Right lobe of liver (tissue), 6 donors: Measurements from ENCODE around the gene EPHX1. TPM values are rescaled to one million over a fixed set of nuclear protein-coding genes. Genes with fewer than 3 reads are reported as not detected.

Experiments used
- ATAC-seq, 4 donors: fragments of 200-7000 bp; cut with Tn5 transposase; one replicate each; pipeline ENCODE4 v1.9.1; 2020; ENCODE audit warnings: mild to moderate bottlenecking in 4 of 4, moderate library complexity in 4 of 4
- DNase-seq, 3 donors: peaks; one replicate each; pipeline ENCODE4 v3.0.0-alpha.2; 2020
- H3K27ac ChIP-seq, 3 donors: fragments of 200-600 bp; one replicate each; pipeline ENCODE4 v1.8.0; 2022
- H3K27me3 ChIP-seq, 2 donors: fragments of 200-600 bp; one replicate each; pipeline ENCODE4 v1.8.0; 2022
- H3K36me3 ChIP-seq, 4 donors: fragments of 200-600 bp; sonication (generic) in 1 of 4; one replicate each; pipeline versions ENCODE4 v1.5.1 to v1.8.0; 2017 to 2022; ENCODE audit warnings: control low read depth in 1 of 4
- H3K4me1 ChIP-seq, 4 donors: fragments of 200-600 bp; sonication (generic) in 1 of 4; one replicate each; pipeline versions ENCODE4 v1.5.1 to v1.8.0; 2017 to 2022; ENCODE audit warnings: control low read depth in 1 of 4
- H3K4me3 ChIP-seq, 3 donors: fragments of 200-600 bp; one replicate each; pipeline ENCODE4 v1.8.0; 2022
- H3K9me3 ChIP-seq, 4 donors: fragments of 200-600 bp; sonication (generic) in 1 of 4; one replicate each; pipeline versions ENCODE4 v1.5.1 to v1.8.0; 2017 to 2022; ENCODE audit warnings: control low read depth in 1 of 4
- CTCF ChIP-seq, 4 donors: fragments of 200-600 bp in 3 of 4; fragments of 450-650 bp in 1 of 4; IDR thresholded peaks; one replicate each; pipeline versions ENCODE4 v1.5.1 to v1.8.0; 2016 to 2022; ENCODE audit warnings: antibody characterized with exemption in 4 of 4, mild to moderate bottlenecking in 2 of 4
- POLR2A ChIP-seq: fragments of 450-650 bp; IDR thresholded peaks from one replicate; pipeline ENCODE4 v1.6.1; 2017; ENCODE audit warnings: antibody characterized with exemption, mild to moderate bottlenecking
- WGBS: methylation state at CpG from one replicate; pipeline ENCODE4 v1.1.6; 2018; ENCODE audit warnings: low coverage, low lambda C conversion rate; ENCODE audit not compliant: insufficient coverage; ENCODE audit errors: missing lambda C conversion rate; 5-methylcytosine and 5-hydroxymethylcytosine counted together
- intact Hi-C, 2 donors: fragments of 100-400 bp; cut with DNase I; formaldehyde crosslinking; loops; one replicate each; pipeline versions ENCODE4 v1.11.2 to v1.14.1; 2022
- total RNA-seq, 6 experiments: library from RNA; depleted of rRNA in 2 of 6; stranded (reverse); fragments of >200 nt in 2 of 6; fragmentation: NEBNext Ultra II Directional in 3 of 6; extraction: Animal tissue kit (Norgen Biotek cat#: 25700) in 3 of 6; gene quantifications; one replicate each; pipeline versions ENCODE4 v1.1.0 to v1.2.4, GENCODE V29; 2016 to 2023
- donor health status: DM: no; HTN: yes; CAD: no.
- donor health status: DM: no; HTN: no; CAD: no.
- donor health status: DM: no; HTN: no; CAD: no.
- donor health status: DM: no; HTN: yes; CAD: no.
- donor health status: DM: no; HTN: yes; CAD: no.

EPHX1 gene
- total RNA-seq, 6 experiments from 2014 or later: 331 to 4,402 (median 1,032) TPM

- H3K4me3 ChIP-seq: no peak overlapping the region
- ATAC-seq (no peak), DNase-seq (peak in 1 of 3 donors; percentile 44)
- H3K4me1 ChIP-seq: peaks cover 0 to 6% (median 2%) of the 10 kb centered on the region in 4 donors
- 68% methylated on average over 10 of the region's 11 CpGs for WGBS
- no peak overlapping the region for H3K27ac ChIP-seq
- TF ChIP-seq CTCF (IDR thresholded peaks at IDR 0.05) (no peak), POLR2A (no peak)
- no peaks in the 10 kb centered on the region for H3K27me3 ChIP-seq
- H3K9me3 ChIP-seq: no peaks in the 10 kb centered on the region
- intact Hi-C loops: loop anchor here in 1 of 2 donors (10.0 kb wide), 2 partner anchors 74 to 206 kb away; no protein-coding TSS in a partner anchor
- H3K36me3 ChIP-seq: no peaks in the 10 kb centered on the region
Measured at GRCh38 chr1:225770561-225771248, 39.2 kb upstream of the EPHX1 start.

GRCh38 chr1:225771661-225772322 lies 38.1 kb upstream of the EPHX1 start:
- Histone ChIP-seq H3K4me1 (peaks cover 0 to 6% (median 2%) of the 10 kb centered on the region in 4 donors), H3K9me3 (no peaks in the 10 kb centered on the region), H3K27ac (no peak overlapping the region), H3K27me3 (no peaks in the 10 kb centered on the region), H3K36me3 (no peaks in the 10 kb centered on the region), H3K4me3 (no peak overlapping the region)
- ATAC-seq (peak in 1 of 4 donors; percentile 10), DNase-seq (no peak)
- WGBS: 54% methylated on average over 4 of the region's 4 CpGs
- intact Hi-C loops: loop anchor here in 1 of 2 donors (10.0 kb wide), 2 partner anchors 73 to 207 kb away; no protein-coding TSS in a partner anchor
- TF ChIP-seq POLR2A: no peak
- no peak for TF ChIP-seq CTCF (IDR thresholded peaks at IDR 0.05)

- Histone ChIP-seq H3K4me1 (peaks cover 0 to 9% (median 3%) of the 10 kb centered on the region in 4 donors), H3K9me3 (no peaks in the 10 kb centered on the region), H3K4me3 (peak overlapping the region in 1 of 3 donors; percentile 3), H3K27me3 (no peaks in the 10 kb centered on the region), H3K36me3 (no peaks in the 10 kb centered on the region), H3K27ac (no peak overlapping the region)
- peak; percentile 79 to 86 (median 80) for DNase-seq
- peak; percentile 96 to 98 (median 98) for ATAC-seq
- intact Hi-C loops: loop anchor here in 1 of 2 donors (10.0 kb wide), 2 partner anchors 72 to 208 kb away; no protein-coding TSS in a partner anchor
- TF ChIP-seq CTCF (IDR thresholded peaks at IDR 0.05) (peak; percentile 83 to 91 (median 84)), POLR2A (no peak)
- WGBS: 5% methylated on average over 5 of the region's 5 CpGs
Measured at GRCh38 chr1:225772323-225772768, 37.6 kb upstream of the EPHX1 start.

GRCh38 chr1:225772848-225773247 lies 37.1 kb upstream of the EPHX1 start:
- TF ChIP-seq CTCF (IDR thresholded peaks at IDR 0.05) (no peak), POLR2A (no peak)
- no peak for DNase-seq
- peak in 1 of 4 donors; percentile 26 for ATAC-seq
- 43% methylated on average over 4 of the region's 4 CpGs for WGBS
- Histone ChIP-seq H3K4me1 (peaks cover 0 to 9% (median 3%) of the 10 kb centered on the region in 4 donors), H3K27ac (no peak overlapping the region), H3K4me3 (no peak overlapping the region), H3K9me3 (no peaks in the 10 kb centered on the region), H3K27me3 (no peaks in the 10 kb centered on the region), H3K36me3 (no peaks in the 10 kb centered on the region)
- intact Hi-C loops: loop anchor here in 1 of 2 donors (10.0 kb wide), 2 partner anchors 72 to 208 kb away; no protein-coding TSS in a partner anchor
